WERI-Rb-1 (cell line): ENCODE data around the gene TCF25.

ENCODE experiments used
- DNase-seq: peaks from one replicate; pipeline ENCODE4 v3.0.0-alpha.2; 2020
- H3K27ac ChIP-seq: fragments of 250-450 bp; sonication (Bioruptor Pico); 2 replicates; pipeline ENCODE4 v1.5.1; 2020; ENCODE audit warnings: mild to moderate bottlenecking, moderate library complexity
- H3K27me3 ChIP-seq: fragments of 250-450 bp; sonication (Bioruptor Pico); 2 replicates; pipeline ENCODE4 v1.5.1; 2021; ENCODE audit warnings: mild to moderate bottlenecking, low read depth, moderate library complexity; ENCODE audit not compliant: insufficient read depth, severe bottlenecking
- H3K36me3 ChIP-seq: fragments of 250-450 bp; sonication (Bioruptor Pico); 2 replicates; pipeline ENCODE4 v1.5.1; 2020; ENCODE audit warnings: mild to moderate bottlenecking, moderate library complexity
- H3K4me3 ChIP-seq: 2 replicates; pipeline ENCODE4 v1.5.1; 2011; ENCODE audit warnings: low read depth, mild to moderate bottlenecking, control low read depth, low read length
- H3K9me3 ChIP-seq: fragments of 250-450 bp; sonication (Bioruptor Pico); 2 replicates; pipeline ENCODE4 v1.5.1; 2021; ENCODE audit warnings: mild to moderate bottlenecking, moderate library complexity; ENCODE audit not compliant: severe bottlenecking
- CTCF ChIP-seq: IDR thresholded peaks from 2 replicates; pipeline ENCODE4 v1.5.1; 2011; ENCODE audit warnings: low read depth, mild to moderate bottlenecking, control low read depth, inconsistent platforms, low read length

TCF25 gene

GRCh38 chr16:89919535-89920406 lies 46.4 kb downstream of the TCF25 start:
- Histone ChIP-seq H3K36me3 (no peaks in the 10 kb centered on the region), H3K4me3 (no peak overlapping the region), H3K27ac (no peak overlapping the region), H3K9me3 (no peaks in the 10 kb centered on the region), H3K27me3 (no peaks in the 10 kb centered on the region)
- no peak for DNase-seq
- no peak for TF ChIP-seq CTCF

GRCh38 chr16:89920723-89921122 lies 47.3 kb downstream of the TCF25 start:
- Histone ChIP-seq H3K9me3 (no peaks in the 10 kb centered on the region), H3K27ac (no peak overlapping the region), H3K36me3 (no peaks in the 10 kb centered on the region), H3K4me3 (no peak overlapping the region), H3K27me3 (no peaks in the 10 kb centered on the region)
- no peak for DNase-seq
- TF ChIP-seq CTCF, result no peak

GRCh38 chr16:89921131-89921701 lies 47.8 kb downstream of the TCF25 start:
- TF ChIP-seq CTCF, result no peak
- Histone ChIP-seq H3K9me3 (no peaks in the 10 kb centered on the region), H3K4me3 (peak overlapping the region; percentile 77; the same call in 1 of the 2 replicates), H3K36me3 (no peaks in the 10 kb centered on the region), H3K27ac (no peak overlapping the region), H3K27me3 (no peaks in the 10 kb centered on the region)
- peak; percentile 33 for DNase-seq

- Histone ChIP-seq H3K9me3 (no peaks in the 10 kb centered on the region), H3K27ac (peak overlapping the region; percentile 94), H3K4me3 (peak overlapping the region; percentile 77), H3K36me3 (no peaks in the 10 kb centered on the region), H3K27me3 (no peaks in the 10 kb centered on the region)
- peak; percentile 65 for DNase-seq
- no peak for TF ChIP-seq CTCF
These were observed 48.5 kb downstream of the TCF25 start for GRCh38 chr16:89921702-89922476.

- no peaks in the 10 kb centered on the region for H3K27me3 ChIP-seq
- TF ChIP-seq CTCF, result no peak
- peak overlapping the region; percentile 94 for H3K27ac ChIP-seq
- no peaks in the 10 kb centered on the region for H3K9me3 ChIP-seq
- peak; percentile 76 for DNase-seq
- H3K4me3 ChIP-seq, result peak overlapping the region; percentile 77
- H3K36me3 ChIP-seq, result no peaks in the 10 kb centered on the region
These were observed 49.1 kb downstream of the TCF25 start for GRCh38 chr16:89922477-89922883.
